Fibroblast of lung (primary cell): ENCODE results near the gene RBM8A. TPM values are rescaled to one million over a fixed set of nuclear protein-coding genes. Genes with fewer than 3 reads are reported as not detected.

Experiments
- DNase-seq, 2 donors: peaks; one replicate each; pipeline versions ENCODE4 v3.0.0 to v3.0.0-alpha.2; 2010; ENCODE audit warnings: low read depth in 2 of 2
- H2AFZ ChIP-seq: 2 replicates; pipeline ENCODE4 v1.5.1; 2012; ENCODE audit warnings: low read length, control low read depth, inconsistent platforms
- H3K27ac ChIP-seq: 2 replicates; pipeline ENCODE4 v1.5.1; 2011; ENCODE audit warnings: low read length, control low read depth; ENCODE audit not compliant: insufficient read depth
- H3K27me3 ChIP-seq: 2 replicates; pipeline ENCODE4 v1.5.1; 2011; ENCODE audit warnings: mild to moderate bottlenecking, low read length; ENCODE audit not compliant: control insufficient read depth, insufficient read depth
- H3K36me3 ChIP-seq: 2 replicates; pipeline ENCODE4 v1.5.1; 2011; ENCODE audit warnings: low read length; ENCODE audit not compliant: control insufficient read depth, insufficient read depth
- H3K4me1 ChIP-seq: 2 replicates; pipeline ENCODE4 v1.5.1; 2011; ENCODE audit warnings: low read length; ENCODE audit not compliant: control insufficient read depth, insufficient read depth; ENCODE audit errors: extremely low read depth
- H3K4me2 ChIP-seq: 2 replicates; pipeline ENCODE4 v1.5.1; 2011; ENCODE audit warnings: low read length, control low read depth; ENCODE audit not compliant: insufficient read depth; ENCODE audit errors: extremely low read depth
- H3K4me3 ChIP-seq, 4 experiments: fragments of 200-600 bp in 1 of 4; sonication (generic) in 1 of 4; replicated peaks in 1 of 4; 2 replicates each; pipeline ENCODE4 v1.5.1; 2011 to 2016; ENCODE audit warnings: low read length in 4 of 4, low read depth in 3 of 4, mild to moderate bottlenecking in 3 of 4, control low read depth in 2 of 4, inconsistent platforms in 1 of 4, mixed read lengths in 1 of 4; ENCODE audit not compliant: insufficient read depth in 1 of 4; ENCODE audit errors: control extremely low read depth in 1 of 4
- H3K79me2 ChIP-seq: 2 replicates; pipeline ENCODE4 v1.5.1; 2012; ENCODE audit warnings: mild to moderate bottlenecking, low read length, inconsistent platforms; ENCODE audit not compliant: control insufficient read depth, insufficient read depth
- H3K9ac ChIP-seq: 2 replicates; pipeline ENCODE4 v1.5.1; 2011; ENCODE audit warnings: mild to moderate bottlenecking, low read length, control low read depth; ENCODE audit not compliant: insufficient read depth
- H3K9me3 ChIP-seq: 2 replicates; pipeline ENCODE4 v1.5.1; 2012; ENCODE audit warnings: low read depth, low read length; ENCODE audit not compliant: control insufficient read depth, insufficient read depth
- H4K20me1 ChIP-seq: 2 replicates; pipeline ENCODE4 v1.5.1; 2011; ENCODE audit warnings: low read length; ENCODE audit not compliant: control insufficient read depth, insufficient read depth; ENCODE audit errors: extremely low read depth
- EZH2 ChIP-seq: IDR thresholded peaks from 2 replicates; pipeline ENCODE4 v1.5.1; 2012; ENCODE audit warnings: low read length, control low read depth, mild to moderate bottlenecking; ENCODE audit errors: missing control alignments
- polyA plus RNA-seq, 2 donors: library from polyadenylated mRNA; depleted of rRNA in 1 of 2; stranded (reverse) in 1 of 2; unstranded in 1 of 2; fragments of >200 nt; gene quantifications; 2 replicates each; pipeline ENCODE4 v1.2.1, GENCODE V29; 2011 to 2012; ENCODE audit warnings: missing spikeins in 1 of 2
- total RNA-seq: library from RNA; depleted of rRNA; stranded (reverse); fragments of >200 nt; gene quantifications from 2 replicates; pipeline ENCODE4 v1.2.1, GENCODE V29; 2014
- TF ChIP-seq, protein P1 (sequence below), 2 donors: IDR thresholded peaks in 1 of 2; conservative IDR thresholded peaks in 1 of 2; 1 replicate in 1 of 2; 2 replicates in 1 of 2; pipeline ENCODE4 v1.5.1; 2011 to 2012; ENCODE audit warnings: low read length in 2 of 2, control low read depth in 1 of 2, inconsistent platforms in 1 of 2, low read depth in 1 of 2, mild to moderate bottlenecking in 1 of 2

RBM8A gene
- total and polyA plus RNA-seq, 2 donors (not counting 1 experiment from before 2014, with no cell fraction given), result 56.6 to 137 TPM

DNA sequence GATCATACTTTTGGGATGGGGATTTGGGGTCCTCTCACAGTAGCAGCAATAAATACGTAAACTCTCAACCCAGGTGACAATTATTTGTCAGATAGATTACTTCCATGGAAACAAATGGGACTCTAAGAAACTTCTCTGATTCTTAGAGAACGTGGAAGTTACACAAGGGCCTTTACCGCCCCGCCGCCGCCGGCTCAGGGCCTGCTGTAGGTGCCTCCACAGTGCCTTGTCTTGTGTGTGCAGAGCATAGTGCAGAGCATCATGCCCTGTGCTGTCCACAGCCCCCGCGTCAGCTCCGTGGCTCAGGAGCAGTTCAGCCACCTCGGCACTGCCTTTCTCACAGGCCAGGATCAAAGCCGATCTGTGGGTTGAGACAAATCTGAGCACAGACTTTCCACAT lies 52.6 kb downstream of the RBM8A start:
- no peak overlapping the region for H3K27ac ChIP-seq
- no peaks in the 10 kb centered on the region for H3K36me3 ChIP-seq
- no peak overlapping the region for H3K4me2 ChIP-seq
- H3K9ac ChIP-seq, result no peak overlapping the region
- no peak for DNase-seq
- no peaks in the 10 kb centered on the region for H4K20me1 ChIP-seq
- H2AFZ ChIP-seq, result no peak overlapping the region
- no peaks in the 10 kb centered on the region for H3K9me3 ChIP-seq
- peaks cover 2% of the 10 kb centered on the region for H3K4me1 ChIP-seq
- no peak for TF ChIP-seq EZH2
- TF ChIP-seq, protein P1, sequence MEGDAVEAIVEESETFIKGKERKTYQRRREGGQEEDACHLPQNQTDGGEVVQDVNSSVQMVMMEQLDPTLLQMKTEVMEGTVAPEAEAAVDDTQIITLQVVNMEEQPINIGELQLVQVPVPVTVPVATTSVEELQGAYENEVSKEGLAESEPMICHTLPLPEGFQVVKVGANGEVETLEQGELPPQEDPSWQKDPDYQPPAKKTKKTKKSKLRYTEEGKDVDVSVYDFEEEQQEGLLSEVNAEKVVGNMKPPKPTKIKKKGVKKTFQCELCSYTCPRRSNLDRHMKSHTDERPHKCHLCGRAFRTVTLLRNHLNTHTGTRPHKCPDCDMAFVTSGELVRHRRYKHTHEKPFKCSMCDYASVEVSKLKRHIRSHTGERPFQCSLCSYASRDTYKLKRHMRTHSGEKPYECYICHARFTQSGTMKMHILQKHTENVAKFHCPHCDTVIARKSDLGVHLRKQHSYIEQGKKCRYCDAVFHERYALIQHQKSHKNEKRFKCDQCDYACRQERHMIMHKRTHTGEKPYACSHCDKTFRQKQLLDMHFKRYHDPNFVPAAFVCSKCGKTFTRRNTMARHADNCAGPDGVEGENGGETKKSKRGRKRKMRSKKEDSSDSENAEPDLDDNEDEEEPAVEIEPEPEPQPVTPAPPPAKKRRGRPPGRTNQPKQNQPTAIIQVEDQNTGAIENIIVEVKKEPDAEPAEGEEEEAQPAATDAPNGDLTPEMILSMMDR (conservative IDR thresholded peaks at IDR 0.05 in 1 of 2, IDR thresholded peaks at IDR 0.05 in 1 of 2; ENCODE audit: low read depth in 1 of 2, low read length in 2 of 2), result no peak
- no peaks in the 10 kb centered on the region for H3K79me2 ChIP-seq
- no peak overlapping the region for H3K4me3 ChIP-seq
- H3K27me3 ChIP-seq, result peaks cover 5% of the 10 kb centered on the region

DNA sequence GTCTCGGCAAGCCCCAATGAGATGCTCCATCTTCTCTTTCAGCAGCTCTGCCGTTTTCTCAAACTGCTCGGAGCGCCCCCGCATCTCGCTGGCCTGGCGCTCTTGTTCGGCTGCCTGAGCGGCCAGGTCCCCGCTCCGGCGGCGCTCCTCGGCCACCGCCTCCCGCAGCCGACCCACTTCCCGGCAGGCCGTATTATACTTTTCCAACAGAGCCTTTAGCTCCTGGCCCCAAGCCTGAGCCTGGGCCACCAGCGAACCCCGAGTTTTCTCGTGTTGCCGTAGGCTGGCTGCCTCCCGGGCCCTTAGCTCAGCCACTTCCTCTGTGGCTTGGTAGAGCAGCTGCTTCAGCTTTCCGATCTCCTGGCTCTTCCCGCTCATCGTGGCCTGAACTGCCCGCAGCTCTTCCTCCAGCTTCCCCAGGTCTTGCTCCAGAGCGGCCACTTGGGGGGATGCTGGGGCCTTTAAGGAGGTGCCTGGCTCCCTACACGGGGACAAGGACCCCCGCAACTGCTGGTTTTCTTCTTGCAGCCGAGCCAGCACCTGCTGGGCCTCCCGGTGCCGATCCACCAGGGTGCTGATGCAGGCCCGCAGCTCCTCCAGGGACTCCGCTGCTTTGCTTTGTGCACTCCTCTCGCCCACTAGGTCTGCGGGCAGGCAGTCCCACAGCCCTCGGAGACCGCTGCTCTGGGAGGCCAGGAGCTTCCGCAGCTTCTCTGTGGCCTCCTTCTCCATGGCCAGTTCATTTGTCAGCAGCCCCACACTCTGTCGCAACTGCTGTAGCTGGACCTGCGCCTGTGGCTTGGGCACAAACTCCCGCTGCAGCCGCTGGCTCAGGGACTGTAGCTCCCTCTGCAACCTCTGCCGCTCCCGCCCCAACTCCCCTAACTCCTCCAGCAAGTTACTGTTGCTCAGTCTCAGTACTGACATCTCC lies 55.0 kb downstream of the RBM8A start:
- no peaks in the 10 kb centered on the region for H3K9me3 ChIP-seq
- peak overlapping the region; percentile 64 to 72 (median 66) for H3K4me3 ChIP-seq
- no peaks in the 10 kb centered on the region for H4K20me1 ChIP-seq
- peaks cover 5% of the 10 kb centered on the region for H3K27me3 ChIP-seq
- no peak for TF ChIP-seq EZH2
- TF ChIP-seq, protein P1 (conservative IDR thresholded peaks at IDR 0.05 in 1 of 2, IDR thresholded peaks at IDR 0.05 in 1 of 2; ENCODE audit: low read depth in 1 of 2, low read length in 2 of 2), result no peak
- H3K4me2 ChIP-seq, result peak overlapping the region; percentile 97
- H3K9ac ChIP-seq, result peak overlapping the region; percentile 45
- H3K4me1 ChIP-seq, result peaks cover 2% of the 10 kb centered on the region
- H3K79me2 ChIP-seq, result no peaks in the 10 kb centered on the region
- no peaks in the 10 kb centered on the region for H3K36me3 ChIP-seq
- peak overlapping the region; percentile 94 for H2AFZ ChIP-seq
- DNase-seq, result peak; percentile 54 to 64
- H3K27ac ChIP-seq, result peak overlapping the region; percentile 44

Other genes with a start within 250 kb of the RBM8A start
- 0.26 and 1.5 TPM in 2 replicates for gene PDZK1, start 220.1 kb downstream of the RBM8A start, total RNA-seq
- gene PDZK1, start 220.1 kb downstream of the RBM8A start, polyA plus RNA-seq, result 0.91 and 2.3 TPM in 2 replicates
- not detected in 2 replicates for gene CD160, start 208.0 kb downstream of the RBM8A start, total RNA-seq
- 0.05 TPM in 1 of 2 replicates, not detected in the other for gene CD160, start 208.0 kb downstream of the RBM8A start, polyA plus RNA-seq
- gene RNF115, start 103.4 kb downstream of the RBM8A start, total RNA-seq, result 9.2 and 19.8 TPM in 2 replicates
- 16.2 and 25.5 TPM in 2 replicates for gene RNF115, start 103.4 kb downstream of the RBM8A start, polyA plus RNA-seq
- 32.1 and 38.3 TPM in 2 replicates for gene POLR3C, start 103.3 kb downstream of the RBM8A start, total RNA-seq
- 45.1 and 64.5 TPM in 2 replicates for gene POLR3C, start 103.3 kb downstream of the RBM8A start, polyA plus RNA-seq
- gene NUDT17, start 81.9 kb downstream of the RBM8A start, total RNA-seq, result 2.1 and 5.1 TPM in 2 replicates
- 3.4 and 4.5 TPM in 2 replicates for gene NUDT17, start 81.9 kb downstream of the RBM8A start, polyA plus RNA-seq
- gene PIAS3, start 68.4 kb downstream of the RBM8A start, total RNA-seq, result 5.1 and 8.9 TPM in 2 replicates
- 22.9 and 29.3 TPM in 2 replicates for gene PIAS3, start 68.4 kb downstream of the RBM8A start, polyA plus RNA-seq
- 2.3 and 4.5 TPM in 2 replicates for gene ANKRD35, start 41.6 kb downstream of the RBM8A start, total RNA-seq
- 0.65 and 3.4 TPM in 2 replicates for gene ANKRD35, start 41.6 kb downstream of the RBM8A start, polyA plus RNA-seq
- 0.51 and 2.8 TPM in 2 replicates for gene ITGA10, start 17.4 kb downstream of the RBM8A start, total RNA-seq
- 1.2 and 1.7 TPM in 2 replicates for gene ITGA10, start 17.4 kb downstream of the RBM8A start, polyA plus RNA-seq
- gene PEX11B, start 8.8 kb downstream of the RBM8A start, total RNA-seq, result 21.1 and 28.2 TPM in 2 replicates
- gene PEX11B, start 8.8 kb downstream of the RBM8A start, polyA plus RNA-seq, result 34.3 and 41.3 TPM in 2 replicates
- 10.5 and 14.2 TPM in 2 replicates for gene LIX1L, start 30.5 kb upstream of the RBM8A start, total RNA-seq
- 63.3 and 65.7 TPM in 2 replicates for gene LIX1L, start 30.5 kb upstream of the RBM8A start, polyA plus RNA-seq
- 0.26 and 1.2 TPM in 2 replicates for gene ANKRD34A, start 37.1 kb upstream of the RBM8A start, total RNA-seq
- gene ANKRD34A, start 37.1 kb upstream of the RBM8A start, polyA plus RNA-seq, result 1.9 and 2.6 TPM in 2 replicates
- gene POLR3GL, start 37.2 kb upstream of the RBM8A start, total RNA-seq, result 15.4 and 23.8 TPM in 2 replicates
- 22.6 and 23.3 TPM in 2 replicates for gene POLR3GL, start 37.2 kb upstream of the RBM8A start, polyA plus RNA-seq
- gene TXNIP, start 69.1 kb upstream of the RBM8A start, total RNA-seq, result 361 and 773 TPM in 2 replicates
- gene TXNIP, start 69.1 kb upstream of the RBM8A start, polyA plus RNA-seq, result 61.1 and 204 TPM in 2 replicates
- gene HJV, start 94.3 kb upstream of the RBM8A start, total RNA-seq, result not detected in 2 replicates
- not detected in 2 replicates for gene HJV, start 94.3 kb upstream of the RBM8A start, polyA plus RNA-seq
- 5.1 and 5.4 TPM in 2 replicates for gene NBPF10, start 217.3 kb upstream of the RBM8A start, total RNA-seq
- gene NBPF10, start 217.3 kb upstream of the RBM8A start, polyA plus RNA-seq, result 0.93 and 2.3 TPM in 2 replicates